Measurements from ENCODE around the gene TRA2A. TPM values are rescaled to one million over a fixed set of nuclear protein-coding genes. Genes with fewer than 3 reads are reported as not detected.

TRA2A gene
- total RNA-seq, 1 experiment from 2014 or later: 27.5 TPM

DNA sequence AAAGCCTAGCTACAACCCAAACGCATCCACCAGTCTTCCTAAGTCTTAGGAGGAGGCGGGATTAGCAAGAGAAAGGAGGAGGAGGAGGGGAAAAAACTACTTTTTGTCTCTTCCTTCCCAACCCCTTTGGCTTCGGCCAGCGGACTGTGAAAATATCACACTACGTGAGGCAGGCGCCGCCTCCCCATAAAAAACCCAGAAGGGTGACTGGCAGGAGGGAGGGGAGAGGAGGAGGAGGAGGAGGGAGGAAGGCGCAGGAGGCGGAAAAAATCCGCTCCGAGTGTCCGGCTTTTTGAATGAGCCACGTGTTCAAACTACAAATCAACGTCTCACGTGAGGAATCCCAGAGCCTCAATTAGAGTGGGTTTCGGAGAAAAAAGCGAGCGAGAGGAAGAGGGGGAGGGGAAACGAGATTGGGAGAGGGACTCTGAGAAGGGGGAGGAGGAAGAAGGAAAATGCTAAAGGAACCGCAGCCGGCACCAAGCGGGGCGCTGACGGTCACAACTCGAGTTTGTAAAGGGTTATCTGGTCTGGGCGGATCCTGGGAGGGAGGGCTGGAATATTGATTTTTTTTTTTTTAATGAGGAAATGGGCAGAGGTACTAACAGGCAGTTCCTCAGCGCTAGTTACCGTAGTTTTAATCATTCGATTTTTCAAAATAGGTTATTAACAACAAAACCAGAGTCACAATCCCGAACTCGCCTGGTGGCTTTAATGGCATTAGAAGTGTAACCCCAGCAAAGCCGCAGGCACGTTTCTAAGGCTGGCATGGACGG lies 61.3 kb downstream of the TRA2A start, which contains the start of gene IGF2BP3:
TSS of gene IGF2BP3 (minus strand) at position 162 of the 776 bp plus-strand sequence. CDS start 381 bp downstream, outside the sequence.
- peak; percentile 99 for DNase-seq (ENCODE audit: low spot score)

DNA sequence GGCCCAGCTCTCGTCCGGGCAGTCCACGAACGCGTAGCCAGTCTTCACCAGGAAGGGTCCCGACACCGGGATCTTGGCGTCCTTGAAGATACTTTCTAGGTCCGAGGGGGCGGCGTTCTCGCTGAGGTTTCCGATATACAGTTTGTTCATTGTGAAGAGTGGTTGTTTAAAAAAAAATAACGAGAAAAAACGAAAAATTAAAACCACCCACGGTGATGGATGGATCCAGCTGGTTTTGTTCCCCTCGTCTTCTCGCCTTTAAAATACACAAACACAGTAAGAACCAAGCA lies 61.9 kb downstream of the TRA2A start:
- peak; percentile 38 for DNase-seq (ENCODE audit: low spot score)

DNA sequence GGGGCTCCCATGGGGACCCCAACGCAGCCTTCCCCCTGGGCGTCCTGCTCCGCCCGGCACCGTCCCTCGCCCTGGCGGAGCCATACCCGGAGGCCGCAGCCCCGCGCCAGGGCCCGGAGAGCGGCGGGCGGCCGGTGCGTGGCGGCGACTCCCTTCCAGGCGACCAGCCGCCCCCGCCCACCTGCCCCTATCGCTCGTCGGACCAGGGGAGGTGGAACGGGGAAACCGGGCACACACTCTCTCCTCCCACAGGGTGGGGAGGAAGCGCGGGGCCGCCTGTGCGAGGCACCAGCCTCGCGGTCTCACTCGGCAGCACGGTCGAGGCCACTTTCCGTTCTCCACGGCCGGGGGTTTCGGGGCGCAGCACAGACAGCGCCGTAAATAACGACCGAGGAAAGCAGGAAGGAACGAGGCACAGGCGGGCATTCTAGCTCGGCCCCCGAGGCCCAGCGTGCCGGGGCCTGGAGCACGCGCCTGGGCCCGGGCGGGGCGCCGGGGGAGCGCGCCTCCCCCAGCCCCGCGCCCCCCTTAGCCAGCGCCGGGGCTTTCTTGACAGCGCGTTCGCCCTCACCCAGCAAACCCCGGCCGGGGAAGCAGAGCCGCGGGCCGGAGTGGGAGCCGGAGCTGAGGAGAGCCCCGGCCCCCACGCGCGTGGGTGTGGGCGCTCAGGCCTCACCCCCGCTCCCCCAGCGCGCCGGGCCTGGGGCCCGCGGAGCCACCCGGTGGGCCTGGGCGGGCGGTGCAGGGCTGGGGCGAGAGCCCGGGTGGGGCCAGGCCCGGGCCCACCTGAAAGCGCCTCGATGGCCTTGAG lies 62.4 kb downstream of the TRA2A start:
- DNase-seq (ENCODE audit: low spot score): no peak

DNA sequence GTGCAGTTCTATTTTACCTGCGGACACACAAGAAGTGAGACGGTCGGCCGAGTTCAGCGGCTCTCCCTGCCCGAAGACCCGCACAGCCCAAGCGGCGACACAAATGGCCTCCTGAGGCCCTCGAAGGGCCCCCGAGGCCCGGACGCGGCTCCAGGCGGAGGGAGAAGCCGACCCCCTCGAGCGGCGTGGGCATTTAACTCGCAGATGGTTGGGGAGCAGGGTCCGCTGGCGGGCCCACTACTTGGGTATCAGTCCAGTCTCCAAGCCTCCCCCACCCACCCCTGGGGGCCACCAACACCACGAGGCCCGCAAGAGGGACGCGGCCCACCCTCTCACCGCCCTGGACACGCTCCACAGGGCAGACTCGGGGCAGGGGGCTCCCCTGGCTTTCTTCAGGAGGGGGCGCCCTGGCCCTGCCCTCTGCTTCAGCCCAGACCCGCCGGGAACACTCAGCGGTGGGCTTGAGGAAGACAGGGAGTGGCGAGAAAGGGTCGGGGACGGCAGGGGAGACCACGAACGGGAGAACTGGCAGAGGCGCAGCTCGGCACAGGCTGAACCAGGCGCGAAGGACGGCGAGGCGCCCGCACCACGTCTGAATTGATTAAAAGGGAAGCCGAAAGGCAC lies 63.1 kb downstream of the TRA2A start:
- no peak for DNase-seq (ENCODE audit: low spot score)

DNA sequence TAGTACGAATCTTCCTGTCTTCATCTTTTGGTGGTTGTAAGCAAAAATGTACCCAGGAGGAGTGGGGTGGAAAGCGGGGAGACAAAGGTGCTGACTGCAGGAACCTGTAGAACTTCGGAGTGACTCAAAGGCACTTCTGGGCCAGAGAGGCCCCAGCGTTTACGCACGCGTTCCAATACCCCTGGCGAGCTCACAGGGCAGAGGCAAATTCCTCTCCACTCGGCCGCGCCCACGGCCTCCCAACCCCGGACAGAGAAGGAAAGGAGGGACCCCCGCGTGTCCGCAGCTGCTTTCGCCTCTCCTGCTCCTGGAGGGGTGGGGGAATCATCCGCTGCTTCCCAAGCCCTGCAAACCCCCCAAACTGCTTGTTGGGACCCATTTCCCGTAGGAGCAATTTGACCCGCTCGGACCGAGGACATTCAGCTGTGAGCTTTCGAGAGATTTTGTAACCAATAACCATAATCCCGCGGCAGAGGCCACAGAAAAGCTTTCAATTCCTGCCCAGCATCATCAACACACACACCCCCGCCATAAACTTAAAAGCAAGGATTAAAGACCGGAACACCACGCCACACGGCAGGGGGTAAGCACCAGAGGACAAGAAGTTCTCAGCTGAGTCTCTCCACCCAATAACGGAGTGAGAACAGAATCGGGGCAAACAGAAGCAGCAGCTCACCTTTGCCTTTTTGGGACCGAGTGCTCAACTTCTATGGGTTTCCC lies 63.8 kb downstream of the TRA2A start:
- DNase-seq (ENCODE audit: low spot score): peak; percentile 48

DNA sequence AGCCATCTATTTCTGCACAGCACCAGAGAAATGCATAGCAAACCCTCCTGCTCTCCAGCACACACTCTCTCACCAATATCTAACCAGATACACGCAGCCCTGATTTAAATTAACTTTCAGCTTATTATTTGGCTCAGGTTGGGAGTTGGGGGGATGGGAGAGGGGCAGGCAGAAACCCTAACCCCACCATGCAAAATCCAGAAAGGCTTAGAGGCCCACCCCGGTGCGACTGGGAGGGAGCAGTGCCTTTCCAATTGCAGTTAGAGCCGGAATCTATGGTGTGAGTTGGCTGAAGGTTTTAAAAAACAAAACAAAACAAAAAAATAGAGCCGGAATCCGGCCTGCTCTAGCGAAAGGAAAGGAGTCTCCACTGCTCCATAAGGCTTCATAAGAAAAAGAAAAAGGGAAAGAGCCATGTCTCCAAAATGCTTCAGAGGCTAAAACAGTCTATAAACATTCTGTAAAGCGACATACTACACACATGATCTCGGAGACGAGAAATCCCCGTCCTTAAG lies 64.4 kb downstream of the TRA2A start:
- DNase-seq (ENCODE audit: low spot score): no peak

DNA sequence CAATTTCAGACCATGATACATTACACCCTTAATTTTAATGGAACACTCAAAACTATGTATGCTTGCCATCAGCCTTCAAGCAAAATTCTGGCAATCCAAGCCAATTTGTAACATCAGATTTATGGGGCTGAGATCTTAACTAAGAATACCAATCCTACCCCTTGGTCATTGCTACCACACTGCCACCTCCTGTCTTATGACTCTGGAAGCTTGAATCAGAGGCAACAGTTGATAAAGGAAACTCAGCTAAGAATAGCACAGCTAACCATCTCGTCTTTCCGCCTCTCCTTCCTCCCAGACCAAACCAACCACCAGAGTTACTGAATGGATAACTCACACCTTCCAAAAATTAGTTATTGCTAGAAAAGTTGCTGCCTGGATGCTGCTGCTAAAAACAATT lies 68.9 kb downstream of the TRA2A start:
- peak; percentile 84 for DNase-seq (ENCODE audit: low spot score)

DNA sequence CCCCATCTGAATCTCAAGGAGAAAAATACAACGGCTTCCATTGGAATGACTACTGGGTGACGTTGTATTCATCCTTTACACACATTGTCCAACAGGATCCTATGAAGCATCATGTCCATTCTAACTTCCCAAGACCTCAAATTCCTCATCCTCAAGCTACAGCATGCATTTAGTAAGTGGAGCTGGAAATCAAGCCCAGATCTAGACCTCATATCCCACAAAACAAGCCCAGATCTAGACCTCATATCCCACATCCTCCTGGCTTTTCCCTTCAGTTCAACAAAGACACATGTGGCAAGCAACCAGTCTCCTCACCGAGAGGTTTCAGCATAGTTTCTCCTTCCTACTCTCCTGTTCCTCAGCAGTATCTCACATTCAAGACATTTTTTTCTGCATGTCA lies 73.7 kb downstream of the TRA2A start:
- DNase-seq (ENCODE audit: low spot score): no peak

DNA sequence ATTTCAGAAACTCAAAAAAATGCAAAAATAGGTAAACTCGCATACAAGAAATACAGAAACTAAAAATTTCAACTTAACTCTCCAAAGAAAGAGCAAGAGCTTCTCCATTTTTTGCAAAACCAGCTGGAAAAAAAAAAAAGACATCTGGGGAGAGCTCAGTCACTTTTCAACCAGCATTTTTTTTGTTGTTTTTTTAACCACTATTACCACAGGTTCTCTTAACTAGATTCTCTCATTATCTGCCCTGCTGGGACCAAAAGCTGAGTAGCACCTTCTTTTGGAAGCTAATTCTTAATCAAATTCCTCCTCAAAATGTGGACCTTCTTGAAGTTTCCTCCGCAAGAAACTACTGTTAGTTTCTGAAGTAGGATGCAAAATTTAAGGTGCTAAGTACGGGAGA lies 75.7 kb downstream of the TRA2A start:
- no peak for DNase-seq (ENCODE audit: low spot score)

DNA sequence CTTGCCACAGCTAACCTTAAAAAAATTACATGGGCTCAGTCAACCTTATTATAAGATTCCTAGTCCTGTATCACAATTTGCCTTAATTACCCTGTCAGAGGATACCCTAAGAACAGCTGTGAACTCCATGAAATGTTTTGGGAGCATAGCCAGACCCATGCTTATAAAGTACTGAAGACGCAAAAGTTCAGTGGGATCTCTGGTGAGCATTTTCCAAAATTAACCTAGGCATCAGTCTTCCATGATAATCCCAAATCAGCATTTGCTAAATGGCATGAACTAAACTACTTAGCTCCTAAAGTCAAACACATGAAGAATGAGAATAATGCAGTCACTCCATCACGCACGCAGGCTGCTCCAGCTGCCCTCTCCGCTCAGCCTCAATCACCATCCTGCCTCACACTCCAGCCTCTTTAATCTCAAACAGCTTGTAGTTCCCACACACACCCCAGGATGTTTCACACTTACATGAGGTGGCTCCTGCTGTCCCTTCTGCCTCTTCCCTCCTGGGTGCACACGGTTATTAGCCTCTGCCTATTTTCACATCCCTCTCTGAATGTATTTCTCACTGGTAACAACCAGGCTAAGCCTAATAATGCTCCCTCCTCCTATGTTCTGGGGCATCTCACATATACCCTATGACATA lies 76.8 kb downstream of the TRA2A start:
- DNase-seq (ENCODE audit: low spot score): no peak

Other genes with a start within 250 kb of the TRA2A start
- 123 and 135 TPM in 2 replicates for gene MALSU1, start 232.6 kb downstream of the TRA2A start, total RNA-seq (2014; rRNA removed; shearing (Covaris generic))
- gene IGF2BP3, start 61.5 kb downstream of the TRA2A start, total RNA-seq (2014; rRNA removed; shearing (Covaris generic)): 64.3 and 74.1 TPM in 2 replicates
- gene CCDC126, start 65.4 kb upstream of the TRA2A start, total RNA-seq (2014; rRNA removed; shearing (Covaris generic)): 14.9 and 15.7 TPM in 2 replicates
- gene FAM221A, start 148.2 kb upstream of the TRA2A start, total RNA-seq (2014; rRNA removed; shearing (Covaris generic)): 14.2 and 16.6 TPM in 2 replicates
- 0.07 and 0.45 TPM in 2 replicates for gene STK31, start 178.2 kb upstream of the TRA2A start, total RNA-seq (2014; rRNA removed; shearing (Covaris generic))

All from A172 (cell line).